Measurements from ENCODE around the gene TBC1D10A.

GRCh38 chr22:30306627-30307011, 20.1 kb downstream of the TBC1D10A start:
- TF ChIP-seq POLR2A (IDR thresholded peaks at IDR 0.05; ENCODE audit: low read depth, low read length) (no peak), POLR2AphosphoS5 (IDR thresholded peaks at IDR 0.05; ENCODE audit: low read depth, low read length) (no peak), POU2F2 (IDR thresholded peaks at IDR 0.05; ENCODE audit: low read depth, low read length) (no peak), TAF1 (IDR thresholded peaks at IDR 0.05; ENCODE audit: low read depth, low read length) (no peak)

All from GM12891 (cell line).